Rectal smooth muscle tissue (tissue), 1 donor: ENCODE measurements around the gene LIPF.
"Not testable (repeated sequence)": the region's sequence is repeated elsewhere in the genome, so short reads cannot be mapped to it uniquely, and the experiment has no call there.

Experiments used
- H3K27ac ChIP-seq: one replicate; pipeline ENCODE4 v1.7.0; 2013; ENCODE audit warnings: low read depth, low read length, inconsistent platforms
- H3K27me3 ChIP-seq: one replicate; pipeline ENCODE4 v1.7.0; 2013; ENCODE audit warnings: low read length; ENCODE audit not compliant: control insufficient read depth, insufficient read depth
- H3K36me3 ChIP-seq: one replicate; pipeline ENCODE4 v1.7.0; 2013; ENCODE audit warnings: low read length; ENCODE audit not compliant: control insufficient read depth, insufficient read depth
- H3K4me1 ChIP-seq: one replicate; pipeline ENCODE4 v1.7.0; 2013; ENCODE audit warnings: low read length; ENCODE audit not compliant: control insufficient read depth, insufficient read depth
- H3K4me3 ChIP-seq: one replicate; pipeline ENCODE4 v1.7.0; 2013; ENCODE audit warnings: low read length
- H3K9ac ChIP-seq: one replicate; pipeline ENCODE4 v1.7.0; 2013; ENCODE audit warnings: low read length

Gene LIPF

DNA sequence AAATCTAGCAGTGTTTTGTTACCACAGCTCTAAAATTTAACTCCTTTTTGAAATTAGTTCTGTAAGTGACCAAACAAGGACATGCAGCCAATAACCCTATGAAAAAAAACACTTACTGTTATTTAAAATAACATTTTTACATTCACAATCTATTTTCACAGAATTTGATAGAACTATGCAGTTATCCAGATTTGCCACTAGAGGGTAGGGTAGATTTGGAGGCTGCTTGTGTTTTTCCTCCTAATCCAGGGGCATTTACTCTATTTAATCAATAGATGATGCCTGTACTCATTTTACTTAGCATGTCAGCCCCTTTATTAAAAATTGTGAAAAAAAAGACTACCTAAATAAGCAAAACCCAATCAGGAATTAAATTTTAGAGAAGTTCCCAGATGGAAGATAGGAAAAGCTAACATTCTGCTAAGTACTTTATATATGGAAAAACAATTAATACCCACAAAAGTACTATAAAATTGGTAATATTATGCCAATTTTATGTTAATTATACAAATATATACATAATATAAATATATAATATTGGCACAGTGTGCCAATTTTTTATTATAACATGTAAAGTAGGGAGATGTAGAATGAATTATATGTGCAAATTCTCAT is 23.7 kb downstream of the LIPF start:
- Histone ChIP-seq H3K27ac (no peak overlapping the region), H3K4me1 (no peaks in the 10 kb centered on the region), H3K9ac (no peak overlapping the region), H3K27me3 (no peaks in the 10 kb centered on the region), H3K36me3 (no peaks in the 10 kb centered on the region), H3K4me3 (no peak overlapping the region)

DNA sequence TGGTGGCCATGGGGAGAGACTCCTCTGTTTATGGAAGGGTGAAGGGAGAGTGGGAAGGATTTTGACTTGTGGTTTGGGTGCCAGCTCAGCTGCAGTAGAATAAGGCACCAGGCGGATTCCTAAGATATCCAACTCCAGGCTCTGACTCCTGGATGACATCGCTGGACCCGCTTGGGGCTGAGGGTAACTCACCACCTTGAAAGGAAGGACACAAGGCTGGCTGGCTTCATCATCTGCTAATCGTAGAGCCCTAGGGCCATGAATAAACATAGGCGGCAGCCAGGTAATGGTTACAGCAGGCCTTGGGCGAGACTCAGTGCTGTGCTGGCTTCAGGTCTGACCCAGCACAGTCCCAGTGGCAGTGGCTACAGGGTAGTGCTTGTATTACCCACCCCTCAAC is 25.1 kb downstream of the LIPF start:
- Histone ChIP-seq H3K27me3 (no peaks in the 10 kb centered on the region), H3K4me1 (no peaks in the 10 kb centered on the region), H3K36me3 (no peaks in the 10 kb centered on the region), H3K4me3 (no peak overlapping the region), H3K27ac (no peak overlapping the region), H3K9ac (no peak overlapping the region)

DNA sequence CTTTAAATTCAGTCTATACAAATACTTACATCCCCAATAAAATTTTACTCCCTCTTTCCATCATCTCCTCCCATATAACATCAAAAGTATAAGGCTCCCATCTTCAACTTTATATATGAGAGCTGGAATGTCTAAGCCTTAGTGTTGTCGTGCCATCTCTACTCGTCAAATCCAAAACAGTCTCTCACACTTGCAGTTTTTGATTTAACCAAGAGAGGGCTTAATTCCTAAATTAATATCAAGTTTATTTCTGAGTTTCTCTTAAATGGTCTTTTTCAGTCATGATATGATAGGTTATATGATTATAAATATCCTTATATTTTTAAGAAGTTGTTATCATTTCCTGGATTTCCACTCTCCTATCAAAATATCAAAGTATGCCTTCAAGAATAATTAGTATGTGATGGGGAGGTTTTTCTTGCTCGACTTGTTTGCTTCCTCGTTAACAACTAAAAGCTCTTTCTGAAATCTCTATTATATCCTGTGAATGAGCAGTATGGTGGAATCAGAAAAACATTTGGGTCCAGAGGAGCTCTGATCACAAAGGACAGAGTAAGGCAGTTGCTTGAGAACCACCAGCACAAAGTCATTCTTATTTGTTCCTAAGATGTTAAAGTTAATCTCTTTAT is 29.3 kb downstream of the LIPF start:
- no peaks in the 10 kb centered on the region for H3K36me3 ChIP-seq
- no peaks in the 10 kb centered on the region for H3K27me3 ChIP-seq
- H3K4me3 ChIP-seq, result no peak overlapping the region
- no peak overlapping the region for H3K9ac ChIP-seq
- no peak overlapping the region for H3K27ac ChIP-seq
- no peaks in the 10 kb centered on the region for H3K4me1 ChIP-seq

DNA sequence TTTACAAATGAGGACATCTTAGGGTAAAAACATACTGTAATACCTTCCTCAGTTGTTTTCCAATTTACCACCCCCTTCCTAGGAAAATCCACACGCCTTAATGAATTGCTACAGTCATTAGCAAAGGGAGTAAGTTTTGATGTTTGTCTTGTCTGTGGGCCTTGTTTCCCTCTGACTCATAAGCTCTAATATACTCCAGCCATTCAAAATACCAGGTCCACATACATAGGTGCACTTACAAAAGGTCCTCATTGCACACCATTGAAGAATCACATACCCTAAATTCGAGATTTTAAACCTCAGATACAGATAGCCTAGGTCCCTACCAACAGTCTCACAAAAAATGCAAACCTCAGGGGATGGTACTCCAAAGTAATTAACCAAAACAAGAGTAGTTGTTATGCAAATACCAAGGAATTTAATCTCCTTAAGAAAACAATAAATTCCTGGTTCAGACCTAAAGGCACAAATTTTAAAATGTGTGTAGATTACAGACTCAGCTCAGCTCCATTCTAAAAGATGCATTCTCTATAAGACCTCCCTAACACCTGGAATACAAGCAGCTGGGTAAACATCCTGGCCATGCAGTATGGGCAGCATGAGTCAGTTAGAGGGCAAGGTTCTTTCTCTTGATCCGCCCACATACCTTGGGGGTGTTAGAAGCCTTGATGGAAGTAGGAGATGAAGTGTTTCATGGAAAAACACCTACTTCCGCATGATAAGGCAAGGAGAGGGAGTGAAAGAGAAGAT is 38.8 kb downstream of the LIPF start:
- Histone ChIP-seq H3K9ac (no peak overlapping the region), H3K36me3 (no peaks in the 10 kb centered on the region), H3K4me1 (no peaks in the 10 kb centered on the region), H3K27ac (no peak overlapping the region), H3K27me3 (no peaks in the 10 kb centered on the region), H3K4me3 (no peak overlapping the region)

DNA sequence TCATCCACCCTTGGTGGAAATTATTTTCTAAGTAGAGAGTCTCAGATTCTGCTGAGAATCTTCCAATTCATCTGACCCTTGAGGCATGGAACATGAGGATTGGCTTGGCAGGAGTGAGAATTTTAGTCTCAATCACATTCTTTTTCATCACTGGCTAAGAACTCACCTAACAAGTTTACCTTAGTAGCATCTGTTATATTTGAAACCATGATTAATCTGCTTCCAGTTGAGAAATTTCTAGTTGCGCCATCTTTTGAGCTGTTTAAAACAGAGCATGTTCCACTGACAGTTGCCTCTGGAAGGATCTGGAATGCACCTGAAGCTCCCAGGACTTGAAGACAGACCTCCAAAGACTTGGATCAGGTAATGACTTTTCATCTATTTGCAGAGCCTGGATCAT is 41.7 kb downstream of the LIPF start, which contains the start of gene LIPK:
LIPK (plus strand) TSS at position 292 of the 400 bp plus-strand sequence. CDS start 18,295 bp downstream, outside the sequence.
- Histone ChIP-seq H3K27ac (no peak within 1 kb of the TSS), H3K4me1 (no peaks in the 10 kb centered on the region), H3K27me3 (no peaks in the 10 kb centered on the region), H3K9ac (no peak within 1 kb of the TSS), H3K36me3 (no peaks in the 10 kb centered on the region), H3K4me3 (no peak within 1 kb of the TSS)

DNA sequence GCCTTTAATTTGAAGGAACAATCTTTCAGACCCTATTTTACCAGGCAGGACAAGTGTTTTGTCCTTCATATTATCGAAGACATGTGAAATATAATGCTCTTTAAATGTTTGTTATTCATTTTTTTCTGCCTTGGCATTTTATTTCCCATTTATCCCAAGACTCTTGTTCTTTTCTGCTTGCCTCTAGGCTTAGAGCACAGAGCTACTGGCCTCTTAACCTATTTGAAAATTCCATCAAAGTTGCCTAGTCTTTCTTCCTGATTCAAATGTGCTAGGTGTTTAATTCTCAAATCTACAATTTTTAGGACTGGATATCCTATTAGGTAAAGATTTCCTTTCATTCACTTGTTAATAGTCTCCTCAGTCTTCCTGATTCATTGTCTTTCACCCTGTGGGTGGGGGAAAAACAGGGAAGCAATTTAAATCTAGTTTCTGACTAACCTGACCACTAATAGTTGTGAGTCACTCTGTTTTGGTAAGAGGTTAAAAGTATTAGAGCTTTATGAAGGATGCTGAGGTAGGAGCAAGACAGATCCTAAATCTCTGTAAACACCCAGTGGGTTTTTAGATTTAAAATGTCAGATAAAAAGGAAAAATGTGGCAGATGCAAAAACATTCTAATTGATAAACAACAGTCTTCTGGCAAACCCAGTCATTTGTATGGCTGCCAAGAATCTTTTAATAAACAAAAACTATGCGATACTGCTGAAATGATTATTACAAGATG is 43.4 kb downstream of the LIPF start:
- H3K9ac ChIP-seq, result no peak overlapping the region
- no peaks in the 10 kb centered on the region for H3K36me3 ChIP-seq
- H3K4me3 ChIP-seq, result no peak overlapping the region
- H3K4me1 ChIP-seq, result no peaks in the 10 kb centered on the region
- no peaks in the 10 kb centered on the region for H3K27me3 ChIP-seq
- H3K27ac ChIP-seq, result no peak overlapping the region

DNA sequence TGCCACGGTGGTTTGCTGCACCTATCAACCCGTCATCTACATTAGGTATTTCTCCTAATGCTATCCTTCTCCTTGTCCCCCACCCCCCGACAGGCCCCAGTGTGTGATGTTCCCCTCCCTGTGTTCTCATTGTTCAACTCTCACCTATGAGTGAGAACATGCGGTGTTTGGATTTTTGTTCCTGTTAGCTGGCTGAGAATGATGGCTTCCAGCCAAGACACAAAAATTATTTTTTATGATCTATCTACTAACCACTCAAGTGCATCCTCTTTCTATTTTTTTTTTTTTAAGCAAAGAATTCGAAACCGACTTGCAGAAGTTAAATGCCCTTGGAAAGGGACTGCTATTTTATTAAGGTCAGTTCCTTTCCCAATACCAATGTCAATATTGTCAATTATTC is 45.1 kb downstream of the LIPF start:
- not testable (repeated sequence) for H3K4me3 ChIP-seq, H3K27ac ChIP-seq, H3K36me3 ChIP-seq, H3K4me1 ChIP-seq, H3K9ac ChIP-seq, H3K27me3 ChIP-seq

DNA sequence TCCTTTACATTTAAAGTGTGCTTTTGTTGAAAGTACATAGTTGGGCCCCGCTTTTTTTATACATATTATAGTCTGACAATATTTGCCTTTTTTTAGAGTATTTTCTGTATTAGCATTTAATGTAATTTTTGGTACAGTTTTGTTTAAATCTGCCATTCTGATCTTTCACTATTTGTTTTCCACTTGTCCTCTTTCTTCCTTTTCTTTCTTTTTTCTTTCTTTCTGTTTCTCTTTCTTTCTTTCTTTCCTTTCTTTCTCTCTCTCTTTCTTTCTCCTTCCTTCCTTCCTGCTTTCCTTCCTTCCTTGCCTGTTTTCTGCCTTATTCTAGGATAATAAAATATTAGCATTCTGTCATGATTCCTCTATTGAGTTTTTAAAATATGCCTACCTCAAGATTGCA is 51.3 kb downstream of the LIPF start:
- no peak overlapping the region for H3K4me3 ChIP-seq
- no peaks in the 10 kb centered on the region for H3K36me3 ChIP-seq
- H3K4me1 ChIP-seq, result no peaks in the 10 kb centered on the region
- H3K27ac ChIP-seq, result no peak overlapping the region
- H3K27me3 ChIP-seq, result no peaks in the 10 kb centered on the region
- H3K9ac ChIP-seq, result no peak overlapping the region

DNA sequence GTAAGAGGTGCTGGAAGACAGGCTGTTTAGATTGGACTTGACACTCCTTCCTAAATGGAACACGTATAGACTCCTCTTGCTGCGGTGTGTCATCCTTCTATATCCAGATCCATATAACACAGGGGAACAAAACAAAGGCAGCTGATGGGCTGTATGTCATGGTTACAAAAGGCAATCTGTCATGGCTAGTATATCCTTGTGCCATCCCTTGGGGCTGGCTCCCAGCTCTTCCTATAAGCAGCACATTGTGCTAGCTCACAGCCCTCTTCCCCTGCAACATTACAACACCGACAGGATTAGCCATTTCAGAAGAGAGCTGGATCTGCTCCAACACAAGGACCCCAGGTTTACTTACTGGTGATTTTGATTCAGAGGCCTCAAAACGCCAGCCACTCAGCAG is 57.1 kb downstream of the LIPF start:
- Histone ChIP-seq H3K36me3 (no peaks in the 10 kb centered on the region), H3K27me3 (no peaks in the 10 kb centered on the region), H3K27ac (no peak overlapping the region), H3K9ac (no peak overlapping the region), H3K4me1 (no peaks in the 10 kb centered on the region), H3K4me3 (no peak overlapping the region)

DNA sequence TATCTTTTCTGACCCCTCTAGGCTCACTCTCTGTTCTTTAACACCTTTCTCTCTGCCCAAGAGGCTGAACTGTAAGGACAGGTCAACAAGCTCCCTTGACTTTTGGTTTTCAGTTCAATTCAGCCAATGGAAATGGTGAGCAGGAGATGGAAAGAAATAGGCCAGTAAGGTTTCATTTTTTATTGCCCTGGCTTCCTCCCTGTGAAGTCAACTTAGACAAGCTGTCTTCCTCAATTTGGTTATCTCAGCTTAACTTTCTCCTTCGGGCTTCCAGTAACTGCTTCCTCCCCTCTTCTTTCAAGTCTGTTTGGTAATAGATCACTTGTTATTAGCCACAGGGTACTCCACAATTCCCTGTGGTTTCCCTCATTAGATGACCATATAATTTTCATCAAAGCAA is 61.6 kb downstream of the LIPF start:
- H3K4me1 ChIP-seq, result no peaks in the 10 kb centered on the region
- H3K36me3 ChIP-seq, result no peaks in the 10 kb centered on the region
- H3K27ac ChIP-seq, result no peak overlapping the region
- H3K4me3 ChIP-seq, result no peak overlapping the region
- H3K27me3 ChIP-seq, result no peaks in the 10 kb centered on the region
- no peak overlapping the region for H3K9ac ChIP-seq

DNA sequence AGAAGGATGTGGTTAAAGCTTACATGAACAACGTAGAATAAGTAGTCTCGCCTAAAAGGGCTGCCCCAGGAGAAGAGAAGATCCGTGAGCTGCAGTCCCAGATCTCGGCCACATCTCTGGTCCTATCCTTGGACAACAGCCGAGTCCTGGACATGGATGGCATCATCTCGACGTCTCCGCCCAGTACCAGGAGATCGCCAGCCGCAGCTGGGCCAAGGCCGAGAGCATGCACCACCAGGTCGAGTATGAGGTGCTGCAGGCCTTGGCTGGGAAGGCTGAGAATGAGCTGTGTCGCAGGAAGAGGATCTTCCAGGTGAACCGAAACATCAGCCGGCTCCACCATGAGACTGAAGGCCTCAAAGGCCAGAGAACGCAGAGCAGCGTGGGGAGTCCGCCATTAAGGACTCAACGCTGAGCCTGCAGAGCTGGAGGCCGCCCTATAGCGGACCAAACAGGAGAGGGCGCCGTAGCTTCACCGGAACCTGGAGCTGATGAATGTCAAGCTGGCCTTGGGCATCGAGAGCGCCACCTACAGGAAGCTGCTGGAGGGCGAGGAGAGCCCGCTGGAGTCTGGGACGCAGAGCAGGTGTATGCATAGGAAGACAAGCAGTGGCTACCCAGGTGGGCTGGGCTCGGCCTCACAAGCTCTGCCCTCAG is 64.0 kb downstream of the LIPF start:
- Histone ChIP-seq H3K4me3 (no peak overlapping the region), H3K36me3 (no peaks in the 10 kb centered on the region), H3K4me1 (no peaks in the 10 kb centered on the region), H3K27me3 (no peaks in the 10 kb centered on the region), H3K9ac (no peak overlapping the region), H3K27ac (no peak overlapping the region)
